ENCODE results near the gene KRT16. TPM values are rescaled to one million over a fixed set of nuclear protein-coding genes. Genes with fewer than 3 reads are reported as not detected.
"Not testable (repeated sequence)": the region's sequence is repeated elsewhere in the genome, so short reads cannot be mapped to it uniquely, and the experiment has no call there.

The KRT16 gene
- total RNA-seq, 1 donor from 2014 or later: 0.79 TPM

- Histone ChIP-seq H2AFZ (ENCODE audit: low read depth, low read length) (no peak within 1 kb of the TSS), H3K36me3 (ENCODE audit: insufficient read depth, low read length) (no peaks in the 10 kb centered on the region), H3K4me3 (ENCODE audit: insufficient read depth, low read depth, low read length) (no peak within 1 kb of the TSS), H3K27me3 (ENCODE audit: insufficient read depth, low read length) (peaks cover 2% of the 10 kb centered on the region), H4K20me1 (ENCODE audit: insufficient read depth, low read length) (no peaks in the 10 kb centered on the region), H3K9ac (ENCODE audit: low read length) (no peak within 1 kb of the TSS), H3K27ac (ENCODE audit: low read depth, low read length) (no peak within 1 kb of the TSS), H3K9me3 (ENCODE audit: insufficient read depth, low read depth, low read length) (no peaks in the 10 kb centered on the region), H3K4me2 (ENCODE audit: low read length) (no peak within 1 kb of the TSS), H3K79me2 (ENCODE audit: insufficient read depth, low read length) (no peaks in the 10 kb centered on the region), H3K4me1 (ENCODE audit: insufficient read depth, low read length) (no peaks in the 10 kb centered on the region)
- Mint-ChIP-seq H3K9me3 (ENCODE audit: unreplicated experiment) (peaks cover 7% of the 10 kb centered on the region), H3K4me3 (ENCODE audit: unreplicated experiment) (no peak within 1 kb of the TSS), H3K36me3 (ENCODE audit: low read depth, unreplicated experiment) (peaks cover 4% of the 10 kb centered on the region), H3K27me3 (ENCODE audit: low read depth, unreplicated experiment) (peaks cover 27% of the 10 kb centered on the region), H3K27ac (ENCODE audit: unreplicated experiment) (no peak within 1 kb of the TSS), H3K4me1 (ENCODE audit: low read depth, unreplicated experiment) (no peaks in the 10 kb centered on the region)
- FAIRE-seq (no peak), DNase-seq (ENCODE audit: low read depth) (no peak)
- TF ChIP-seq EZH2 (IDR thresholded peaks at IDR 0.05; ENCODE audit: insufficient read depth, low read length): no peak
- TF ChIP-seq CTCF (IDR thresholded peaks at IDR 0.05; ENCODE audit: insufficient read depth, low read depth, low read length): no peak
These were observed 25.6 kb downstream of the KRT16 start, which contains the start of gene KRT14 for GRCh38 chr17:41586863-41587495. Gene KRT14, minus strand, starts transcription at chr17:41586895. Its CDS starts 61 bp downstream, at chr17:41586834.

- H3K27ac Mint-ChIP-seq (ENCODE audit: unreplicated experiment): no peak overlapping the region
- peaks cover 1% of the 10 kb centered on the region for H3K36me3 Mint-ChIP-seq (ENCODE audit: low read depth, unreplicated experiment)
- no peak for FAIRE-seq
- H3K4me3 ChIP-seq (ENCODE audit: insufficient read depth, low read depth, low read length): no peak overlapping the region
- peaks cover 37% of the 10 kb centered on the region for H3K27me3 Mint-ChIP-seq (ENCODE audit: low read depth, unreplicated experiment)
- no peak overlapping the region for H2AFZ ChIP-seq (ENCODE audit: low read depth, low read length)
- DNase-seq (ENCODE audit: low read depth): no peak
- H4K20me1 ChIP-seq (ENCODE audit: insufficient read depth, low read length): no peaks in the 10 kb centered on the region
- no peaks in the 10 kb centered on the region for H3K27me3 ChIP-seq (ENCODE audit: insufficient read depth, low read length)
- H3K4me2 ChIP-seq (ENCODE audit: low read length): no peak overlapping the region
- no peaks in the 10 kb centered on the region for H3K9me3 ChIP-seq (ENCODE audit: insufficient read depth, low read depth, low read length)
- TF ChIP-seq CTCF (IDR thresholded peaks at IDR 0.05; ENCODE audit: insufficient read depth, low read depth, low read length): no peak
- no peak for TF ChIP-seq EZH2 (IDR thresholded peaks at IDR 0.05; ENCODE audit: insufficient read depth, low read length)
- no peaks in the 10 kb centered on the region for H3K4me1 ChIP-seq (ENCODE audit: insufficient read depth, low read length)
- H3K4me1 Mint-ChIP-seq (ENCODE audit: low read depth, unreplicated experiment): no peaks in the 10 kb centered on the region
- H3K79me2 ChIP-seq (ENCODE audit: insufficient read depth, low read length): no peaks in the 10 kb centered on the region
- no peak overlapping the region for H3K4me3 Mint-ChIP-seq (ENCODE audit: unreplicated experiment)
- no peaks in the 10 kb centered on the region for H3K36me3 ChIP-seq (ENCODE audit: insufficient read depth, low read length)
- H3K9ac ChIP-seq (ENCODE audit: low read length): no peak overlapping the region
- H3K9me3 Mint-ChIP-seq (ENCODE audit: unreplicated experiment): peaks cover 7% of the 10 kb centered on the region
- H3K27ac ChIP-seq (ENCODE audit: low read depth, low read length): no peak overlapping the region
These were observed 27.1 kb downstream of the KRT16 start for GRCh38 chr17:41585301-41586056.

- H3K4me2 ChIP-seq (ENCODE audit: low read length); H2AFZ ChIP-seq (ENCODE audit: low read depth, low read length); H3K36me3 Mint-ChIP-seq (ENCODE audit: low read depth, unreplicated experiment); H3K27ac Mint-ChIP-seq (ENCODE audit: unreplicated experiment); H3K9me3 ChIP-seq (ENCODE audit: insufficient read depth, low read depth, low read length); H3K79me2 ChIP-seq (ENCODE audit: insufficient read depth, low read length); H4K20me1 ChIP-seq (ENCODE audit: insufficient read depth, low read length); H3K9me3 Mint-ChIP-seq (ENCODE audit: unreplicated experiment); H3K27me3 ChIP-seq (ENCODE audit: insufficient read depth, low read length); H3K27ac ChIP-seq (ENCODE audit: low read depth, low read length); H3K9ac ChIP-seq (ENCODE audit: low read length); H3K36me3 ChIP-seq (ENCODE audit: insufficient read depth, low read length); H3K4me3 ChIP-seq (ENCODE audit: insufficient read depth, low read depth, low read length); H3K4me1 Mint-ChIP-seq (ENCODE audit: low read depth, unreplicated experiment); DNase-seq (ENCODE audit: low read depth); H3K4me1 ChIP-seq (ENCODE audit: insufficient read depth, low read length); H3K4me3 Mint-ChIP-seq (ENCODE audit: unreplicated experiment); FAIRE-seq: not testable (repeated sequence)
- H3K27me3 Mint-ChIP-seq (ENCODE audit: low read depth, unreplicated experiment): peaks cover 41% of the 10 kb centered on the region
These were observed 28.1 kb downstream of the KRT16 start for GRCh38 chr17:41584331-41584927.
